ENCODE measurements around the gene HAO2.

DNA sequence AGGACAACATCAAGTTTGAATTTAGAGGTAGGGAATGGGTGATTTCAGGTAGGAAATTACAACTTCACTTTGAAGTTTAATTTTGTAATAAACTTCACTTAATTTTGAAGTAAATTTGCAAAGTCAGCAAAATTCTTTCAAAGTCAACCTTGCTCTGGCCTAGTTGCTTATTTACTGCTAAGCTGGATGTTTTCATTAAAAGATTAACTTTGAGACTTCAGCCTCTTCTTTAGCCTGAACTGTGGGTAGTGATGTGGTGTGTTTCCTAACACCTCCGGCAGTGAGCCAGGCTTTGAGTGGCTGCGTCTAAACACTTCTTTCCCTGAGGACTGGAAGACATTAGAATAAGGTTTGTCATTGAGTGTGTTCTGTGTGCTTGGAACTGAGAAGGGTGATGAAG lies at the start of gene HAO2:
- no peak for TF ChIP-seq POLR2A (IDR thresholded peaks at IDR 0.05)
- TF ChIP-seq, protein P1, sequence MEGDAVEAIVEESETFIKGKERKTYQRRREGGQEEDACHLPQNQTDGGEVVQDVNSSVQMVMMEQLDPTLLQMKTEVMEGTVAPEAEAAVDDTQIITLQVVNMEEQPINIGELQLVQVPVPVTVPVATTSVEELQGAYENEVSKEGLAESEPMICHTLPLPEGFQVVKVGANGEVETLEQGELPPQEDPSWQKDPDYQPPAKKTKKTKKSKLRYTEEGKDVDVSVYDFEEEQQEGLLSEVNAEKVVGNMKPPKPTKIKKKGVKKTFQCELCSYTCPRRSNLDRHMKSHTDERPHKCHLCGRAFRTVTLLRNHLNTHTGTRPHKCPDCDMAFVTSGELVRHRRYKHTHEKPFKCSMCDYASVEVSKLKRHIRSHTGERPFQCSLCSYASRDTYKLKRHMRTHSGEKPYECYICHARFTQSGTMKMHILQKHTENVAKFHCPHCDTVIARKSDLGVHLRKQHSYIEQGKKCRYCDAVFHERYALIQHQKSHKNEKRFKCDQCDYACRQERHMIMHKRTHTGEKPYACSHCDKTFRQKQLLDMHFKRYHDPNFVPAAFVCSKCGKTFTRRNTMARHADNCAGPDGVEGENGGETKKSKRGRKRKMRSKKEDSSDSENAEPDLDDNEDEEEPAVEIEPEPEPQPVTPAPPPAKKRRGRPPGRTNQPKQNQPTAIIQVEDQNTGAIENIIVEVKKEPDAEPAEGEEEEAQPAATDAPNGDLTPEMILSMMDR (IDR thresholded peaks at IDR 0.05), result no peak
